CD4-positive, alpha-beta T cell treated with Interleukin-15 for 4 hours (primary cell): Measurements from ENCODE around the gene KMT2B.

Source experiments
- DNase-seq: peaks from one replicate; pipeline ENCODE4 v3.0.0-alpha.2; 2020; ENCODE audit warnings: low spot score

Gene KMT2B

DNA sequence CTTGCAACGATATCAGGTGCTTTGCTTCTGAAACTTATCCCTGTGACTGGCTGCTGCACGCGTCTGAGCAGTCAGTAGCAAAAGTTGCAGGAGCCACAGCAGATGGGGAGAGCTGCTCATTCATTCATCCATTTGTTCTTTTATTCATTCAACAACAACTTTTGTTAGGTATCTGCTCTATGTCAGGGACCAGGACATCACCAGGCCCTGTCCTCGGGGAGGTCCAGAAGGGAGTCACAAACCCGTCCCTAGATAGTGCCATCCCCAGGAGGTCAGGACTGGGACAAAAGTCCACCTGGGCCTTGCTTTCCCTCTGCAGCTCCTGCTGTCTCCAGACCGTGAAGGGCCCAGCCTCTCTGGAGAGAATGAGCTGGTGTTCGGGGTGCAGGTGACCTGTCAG, 60.2 kb downstream of the KMT2B start:
- no peak for DNase-seq

DNA sequence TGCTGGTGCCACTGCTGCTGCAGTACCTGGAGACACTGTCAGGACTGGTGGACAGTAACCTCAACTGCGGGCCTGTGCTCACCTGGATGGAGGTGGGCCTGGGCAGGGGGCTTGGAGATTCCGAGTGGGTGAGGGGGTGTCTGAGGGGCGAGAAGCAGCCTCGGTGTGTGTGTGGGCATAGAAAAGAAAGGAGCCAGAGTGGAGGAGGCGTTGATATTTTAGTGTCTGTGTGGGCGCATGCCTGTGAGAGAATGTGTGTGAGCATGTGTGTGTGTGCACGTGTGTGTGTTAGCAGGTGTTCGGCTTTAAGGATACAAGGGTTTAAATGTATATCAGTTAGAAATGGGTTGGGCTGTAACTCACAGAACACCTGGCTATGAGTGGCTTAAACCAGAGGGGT, 61.2 kb downstream of the KMT2B start:
- no peak for DNase-seq

DNA sequence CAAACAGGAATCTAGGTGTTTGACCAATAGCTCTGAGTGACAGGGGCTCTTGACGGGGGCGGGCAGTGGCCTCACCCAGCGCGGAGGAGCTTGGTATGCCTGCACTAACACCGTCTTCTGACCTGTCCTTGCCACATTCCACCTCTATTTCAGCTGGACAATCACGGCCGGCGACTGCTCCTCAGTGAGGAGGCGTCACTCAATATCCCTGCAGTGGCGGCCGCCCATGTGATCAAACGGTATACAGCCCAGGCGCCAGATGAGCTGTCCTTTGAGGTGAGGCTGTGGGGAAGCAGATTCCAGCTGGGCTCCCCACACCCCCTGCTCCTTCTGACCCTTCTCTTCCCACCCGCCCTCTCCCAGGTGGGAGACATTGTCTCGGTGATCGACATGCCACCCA, 62.3 kb downstream of the KMT2B start:
- no peak for DNase-seq

DNA sequence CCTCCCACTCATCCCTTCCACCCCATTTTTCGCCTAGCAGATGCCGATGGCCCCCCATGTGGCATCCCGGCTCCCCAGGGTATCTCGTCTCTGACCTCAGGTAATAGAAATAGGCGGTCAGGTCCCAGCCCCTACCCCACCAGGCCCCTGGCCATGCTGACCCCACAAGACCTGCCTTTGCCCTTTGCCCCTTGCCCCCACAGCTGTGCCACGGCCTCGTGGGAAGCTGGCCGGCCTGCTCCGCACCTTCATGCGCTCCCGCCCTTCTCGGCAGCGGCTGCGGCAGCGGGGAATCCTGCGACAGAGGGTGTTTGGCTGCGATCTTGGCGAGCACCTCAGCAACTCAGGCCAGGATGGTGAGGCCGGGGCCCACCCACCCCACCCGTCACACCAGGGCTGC, 62.9 kb downstream of the KMT2B start:
- DNase-seq = no peak

DNA sequence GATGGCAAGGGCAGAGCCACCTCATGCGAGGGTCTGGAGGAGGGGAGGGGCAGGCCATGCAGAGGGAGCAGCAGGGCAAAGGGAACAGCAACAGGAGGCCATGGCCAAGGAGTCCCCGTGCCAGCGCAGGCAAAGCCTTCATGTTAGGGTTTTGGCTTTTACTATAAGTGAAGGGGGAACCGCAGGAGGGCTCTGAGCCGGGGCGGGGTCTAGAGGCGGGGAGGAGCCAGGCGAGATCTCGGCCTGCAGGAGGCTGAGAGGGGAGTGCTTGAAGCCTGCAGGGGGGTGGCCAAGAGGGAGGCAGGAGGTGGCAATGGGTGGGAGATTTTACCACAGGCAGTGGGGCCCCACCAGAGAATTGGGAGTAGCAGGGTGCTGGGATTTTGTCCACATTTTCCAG, 63.8 kb downstream of the KMT2B start:
- no peak for DNase-seq

DNA sequence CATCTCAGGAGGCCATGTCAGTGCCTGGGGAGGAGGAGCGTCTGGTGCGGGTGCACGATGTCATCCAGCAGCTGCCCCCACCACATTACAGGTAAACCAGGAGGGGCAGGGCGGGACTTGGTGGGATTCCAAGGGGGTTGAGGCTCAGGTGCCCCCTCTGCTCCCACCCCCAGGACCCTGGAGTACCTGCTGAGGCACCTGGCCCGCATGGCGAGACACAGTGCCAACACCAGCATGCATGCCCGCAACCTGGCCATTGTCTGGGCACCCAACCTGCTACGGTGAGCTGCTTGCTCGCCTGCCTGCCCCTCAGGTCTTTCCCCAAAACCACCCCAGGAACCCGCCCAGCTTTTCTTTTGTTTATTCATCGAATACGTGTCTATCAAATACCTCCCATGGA, 64.8 kb downstream of the KMT2B start:
- no peak for DNase-seq

DNA sequence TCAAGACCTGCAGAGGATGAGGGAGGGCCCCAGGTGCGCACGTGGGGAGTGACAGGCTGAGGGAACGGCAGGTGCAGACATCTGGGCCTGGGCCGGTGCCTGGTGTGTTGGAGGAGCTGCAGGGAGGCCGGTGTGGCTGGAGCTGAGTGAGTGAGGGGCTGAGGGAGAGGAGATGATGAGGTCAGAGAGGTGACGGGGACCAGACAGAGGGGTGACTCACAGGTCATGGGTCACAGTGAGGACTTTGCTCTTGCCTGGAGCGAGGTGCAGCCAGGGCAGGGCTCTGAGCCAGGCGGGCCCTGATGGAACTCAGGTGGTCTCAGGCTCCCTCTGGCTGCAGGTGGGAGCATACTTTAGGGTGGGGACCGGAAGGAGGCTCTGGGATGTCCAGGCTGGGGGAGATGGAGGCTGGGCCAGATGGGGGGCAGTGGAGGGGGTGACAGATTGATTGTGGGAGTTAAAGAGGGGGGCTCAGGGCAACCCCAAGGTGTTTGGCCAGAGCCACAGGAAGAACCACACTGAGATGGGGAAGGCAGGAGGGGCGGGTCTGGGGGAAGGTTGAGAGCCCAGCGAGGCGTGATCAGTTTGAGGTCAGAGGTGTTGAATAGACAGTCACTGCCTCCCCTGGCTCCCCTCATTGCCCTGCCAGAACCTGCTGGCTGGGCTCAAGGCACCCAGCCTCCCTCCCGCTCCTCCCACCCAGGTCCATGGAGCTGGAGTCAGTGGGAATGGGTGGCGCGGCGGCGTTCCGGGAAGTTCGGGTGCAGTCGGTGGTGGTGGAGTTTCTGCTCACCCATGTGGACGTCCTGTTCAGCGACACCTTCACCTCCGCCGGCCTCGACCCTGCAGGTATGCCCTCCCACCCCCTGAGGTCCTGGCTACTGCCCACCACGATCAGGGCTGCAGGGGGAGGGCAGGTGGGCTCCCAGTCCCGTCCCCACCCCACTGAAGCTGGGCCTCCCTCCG, 65.9 kb downstream of the KMT2B start:
- no peak for DNase-seq

DNA sequence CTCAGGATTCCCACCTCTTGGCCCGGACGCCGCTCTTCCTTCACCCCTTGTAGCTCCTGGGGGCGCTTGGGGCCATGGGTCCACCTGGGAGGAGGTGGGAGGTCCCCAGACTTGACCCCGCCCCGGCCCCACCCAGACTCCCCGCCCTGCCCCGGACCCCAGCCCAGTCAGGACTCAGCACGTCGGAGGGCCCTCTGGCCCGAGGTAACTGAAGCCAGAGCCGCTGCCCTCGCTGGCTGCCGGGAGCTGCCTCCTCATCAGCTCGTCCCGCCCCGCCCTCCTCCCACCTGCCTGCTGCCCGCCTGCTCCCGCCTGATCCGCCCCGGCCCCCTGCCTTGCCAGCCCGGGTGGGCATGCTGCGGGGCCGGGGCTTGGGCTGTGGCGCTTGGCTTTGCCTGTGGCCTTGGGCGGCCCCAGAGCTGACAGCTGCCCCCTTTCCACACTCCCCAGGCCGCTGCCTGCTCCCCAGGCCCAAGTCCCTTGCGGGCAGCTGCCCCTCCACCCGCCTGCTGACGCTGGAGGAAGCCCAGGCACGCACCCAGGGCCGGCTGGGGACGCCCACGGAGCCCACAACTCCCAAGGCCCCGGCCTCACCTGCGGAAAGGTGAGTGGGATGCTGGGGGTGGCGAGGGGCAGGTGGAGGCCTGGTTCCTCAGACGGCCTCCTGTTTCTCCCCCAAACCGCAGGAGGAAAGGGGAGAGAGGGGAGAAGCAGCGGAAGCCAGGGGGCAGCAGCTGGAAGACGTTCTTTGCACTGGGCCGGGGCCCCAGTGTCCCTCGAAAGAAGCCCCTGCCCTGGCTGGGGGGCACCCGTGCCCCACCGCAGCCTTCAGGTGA, 66.9 kb downstream of the KMT2B start:
- DNase-seq = no peak

DNA sequence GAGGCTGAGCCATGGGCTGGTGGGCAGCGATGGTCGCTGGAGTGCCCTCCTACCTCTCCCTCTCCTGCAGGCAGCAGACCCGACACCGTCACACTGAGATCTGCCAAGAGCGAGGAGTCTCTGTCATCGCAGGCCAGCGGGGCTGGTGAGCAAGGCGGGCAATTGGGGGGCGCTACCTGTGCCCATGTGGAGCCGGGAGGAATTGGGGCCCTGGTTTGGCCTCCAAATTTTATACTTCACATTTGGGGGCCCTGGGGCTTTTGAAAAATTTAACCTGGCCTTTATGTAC, 67.5 kb downstream of the KMT2B start:
- DNase-seq = no peak

DNA sequence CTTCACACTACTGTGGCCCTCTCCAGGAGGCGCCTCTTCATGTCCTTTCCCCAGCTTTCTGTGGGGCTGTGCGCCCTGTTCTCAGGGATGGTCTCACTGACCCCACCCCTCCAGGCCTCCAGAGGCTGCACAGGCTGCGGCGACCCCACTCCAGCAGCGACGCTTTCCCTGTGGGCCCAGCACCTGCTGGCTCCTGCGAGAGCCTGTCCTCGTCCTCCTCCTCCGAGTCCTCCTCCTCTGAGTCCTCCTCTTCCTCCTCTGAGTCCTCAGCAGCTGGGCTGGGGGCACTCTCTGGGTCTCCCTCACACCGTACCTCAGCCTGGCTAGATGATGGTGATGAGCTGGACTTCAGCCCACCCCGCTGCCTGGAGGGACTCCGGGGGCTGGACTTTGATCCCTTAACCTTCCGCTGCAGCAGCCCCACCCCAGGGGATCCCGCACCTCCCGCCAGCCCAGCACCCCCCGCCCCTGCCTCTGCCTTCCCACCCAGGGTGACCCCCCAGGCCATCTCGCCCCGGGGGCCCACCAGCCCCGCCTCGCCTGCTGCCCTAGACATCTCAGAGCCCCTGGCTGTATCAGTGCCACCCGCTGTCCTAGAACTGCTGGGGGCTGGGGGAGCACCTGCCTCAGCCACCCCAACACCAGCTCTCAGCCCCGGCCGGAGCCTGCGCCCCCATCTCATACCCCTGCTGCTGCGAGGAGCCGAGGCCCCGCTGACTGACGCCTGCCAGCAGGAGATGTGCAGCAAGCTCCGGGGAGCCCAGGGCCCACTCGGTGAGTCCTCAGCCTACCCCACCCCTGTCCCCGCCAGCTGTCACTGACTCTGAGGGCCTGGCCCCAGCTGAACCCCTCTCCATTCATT, 68.7 kb downstream of the KMT2B start:
- DNase-seq = no peak

DNA sequence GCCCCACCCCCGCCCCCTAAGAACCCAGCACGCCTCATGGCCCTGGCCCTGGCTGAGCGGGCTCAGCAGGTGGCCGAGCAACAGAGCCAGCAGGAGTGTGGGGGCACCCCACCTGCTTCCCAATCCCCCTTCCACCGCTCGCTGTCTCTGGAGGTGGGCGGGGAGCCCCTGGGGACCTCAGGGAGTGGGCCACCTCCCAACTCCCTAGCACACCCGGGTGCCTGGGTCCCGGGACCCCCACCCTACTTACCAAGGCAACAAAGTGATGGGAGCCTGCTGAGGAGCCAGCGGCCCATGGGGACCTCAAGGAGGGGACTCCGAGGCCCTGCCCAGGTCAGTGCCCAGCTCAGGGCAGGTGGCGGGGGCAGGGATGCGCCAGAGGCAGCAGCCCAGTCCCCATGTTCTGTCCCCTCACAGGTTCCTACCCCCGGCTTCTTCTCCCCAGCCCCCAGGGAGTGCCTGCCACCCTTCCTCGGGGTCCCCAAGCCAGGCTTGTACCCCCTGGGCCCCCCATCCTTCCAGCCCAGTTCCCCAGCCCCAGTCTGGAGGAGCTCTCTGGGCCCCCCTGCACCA, 69.5 kb downstream of the KMT2B start:
- no peak for DNase-seq
